A673 (cell line): Measurements from ENCODE around the gene CCDC198. TPM values are rescaled to one million over a fixed set of nuclear protein-coding genes. Genes with fewer than 3 reads are reported as not detected.

ENCODE experiments used
- BruUV-seq: library from RNA; stranded (reverse); fragments of 400-500 nt; replicated peaks from 2 replicates; lab custom pipeline; 2021; lab: Mats Ljungman, UMichigan
- CTCF ChIA-PET: fragments of 300-600 bp; sonication (Branson Sonifier 250); formaldehyde crosslinking; loops from one replicate; lab custom pipeline; 2022; ENCODE audit warnings: antibody characterized with exemption; lab: Charles Lee
- POLR2A ChIA-PET: fragments of 300-600 bp; sonication (Branson Sonifier 250); formaldehyde crosslinking; loops from one replicate; lab custom pipeline; 2022; ENCODE audit warnings: antibody characterized with exemption; ENCODE audit not compliant: low non-redundant PET; lab: Charles Lee
- DNase-seq: peaks from one replicate; pipeline ENCODE4 v3.0.0-alpha.2; 2015; ENCODE audit warnings: low spot score
- H3K27ac ChIP-seq: fragments of 200-600 bp; sonication (generic); 2 replicates; pipeline ENCODE4 v1.5.1; 2016; ENCODE audit warnings: mixed run types, low read depth, mild to moderate bottlenecking, mixed read lengths, antibody characterized with exemption, low read length; ENCODE audit not compliant: poor library complexity, severe bottlenecking
- H3K27me3 ChIP-seq: fragments of 200-600 bp; sonication (generic); replicated peaks from 2 replicates; pipeline ENCODE4 v1.6.1; 2017; ENCODE audit warnings: mixed run types, low read depth, mild to moderate bottlenecking, mixed read lengths, antibody characterized with exemption, low read length; ENCODE audit not compliant: insufficient read depth, poor library complexity
- H3K36me3 ChIP-seq: fragments of 200-600 bp; sonication (generic); 2 replicates; pipeline ENCODE4 v1.6.1; 2016; ENCODE audit warnings: mixed run types, mild to moderate bottlenecking, mixed read lengths, antibody characterized with exemption, low read length; ENCODE audit not compliant: insufficient read depth, poor library complexity, severe bottlenecking
- H3K4me1 ChIP-seq: fragments of 200-600 bp; sonication (generic); 2 replicates; pipeline ENCODE4 v1.6.1; 2017; ENCODE audit warnings: mixed run types, mild to moderate bottlenecking, mixed read lengths, antibody characterized with exemption, low read length; ENCODE audit not compliant: insufficient read depth, poor library complexity, severe bottlenecking
- H3K4me3 ChIP-seq: fragments of 200-600 bp; sonication (generic); 2 replicates; pipeline ENCODE4 v1.5.1; 2016; ENCODE audit warnings: low read depth, mixed run types, mild to moderate bottlenecking, mixed read lengths, low read length; ENCODE audit not compliant: poor library complexity, severe bottlenecking
- H3K9me3 ChIP-seq: fragments of 200-600 bp; sonication (generic); 2 replicates; pipeline ENCODE4 v1.6.1; 2016; ENCODE audit warnings: mixed run types, low read depth, mild to moderate bottlenecking, mixed read lengths, antibody characterized with exemption, low read length; ENCODE audit not compliant: poor library complexity, severe bottlenecking
- CTCF ChIP-seq: fragments of 300-800, 200-600 bp; sonication (generic); conservative IDR thresholded peaks from 2 replicates; pipeline ENCODE4 v1.5.1; 2017; ENCODE audit warnings: low read depth, mild to moderate bottlenecking, antibody characterized with exemption, low read length, moderate library complexity, mixed read lengths
- EZH2 ChIP-seq: fragments of 200-600 bp; sonication (generic); IDR thresholded peaks from 2 replicates; pipeline ENCODE4 v1.6.1; 2017; ENCODE audit warnings: borderline replicate concordance, low read depth, mild to moderate bottlenecking, mixed read lengths, antibody characterized with exemption, low read length; ENCODE audit not compliant: poor library complexity, severe bottlenecking
- intact Hi-C: fragments of 100-400 bp; cut with micrococcal nuclease; formaldehyde crosslinking; loops from one replicate; pipeline ENCODE4 v1.10.0; 2022; ENCODE audit not compliant: unreplicated experiment
- total RNA-seq: library from RNA; stranded (reverse); gene quantifications from 2 replicates; pipeline ENCODE4 v1.2.3, GENCODE V29; 2021

Gene CCDC198
- total RNA-seq, 1 experiment from 2014 or later, result not detected

GRCh38 chr14:57420033-57420432 is 73.6 kb downstream of the CCDC198 start:
- no peak for DNase-seq
- Histone ChIP-seq H3K36me3 (no peaks in the 10 kb centered on the region), H3K27me3 (no peaks in the 10 kb centered on the region), H3K9me3 (no peaks in the 10 kb centered on the region), H3K4me1 (no peaks in the 10 kb centered on the region), H3K27ac (no peak overlapping the region), H3K4me3 (no peak overlapping the region)
- BruUV-seq, result no TSS peak
- intact Hi-C loops, result no loop called here
- TF ChIP-seq EZH2 (no peak), CTCF (no peak)
- ChIA-PET CTCF (no interaction called here), POLR2A (no interaction called here)

Other genes starting within 250 kb of the CCDC198 start
- gene EXOC5, start 225.0 kb downstream of the CCDC198 start, total RNA-seq, result 132 TPM in 2 replicates
- gene AP5M1, start 224.9 kb downstream of the CCDC198 start, total RNA-seq, result 54.1 and 58.7 TPM in 2 replicates
- gene NAA30, start 103.3 kb downstream of the CCDC198 start, total RNA-seq, result 26.5 and 34.3 TPM in 2 replicates